GM13977 (cell line): ENCODE data around the gene RGS17.

Experiments used
- DNase-seq: peaks from one replicate; pipeline ENCODE4 v3.0.0; 2012; ENCODE audit warnings: low spot score
- CTCF ChIP-seq: IDR thresholded peaks from 2 replicates; pipeline ENCODE4 v1.5.1; 2012; ENCODE audit warnings: mild to moderate bottlenecking, control low read depth; ENCODE audit not compliant: insufficient read depth; ENCODE audit errors: extremely low read depth, missing control alignments
- in situ Hi-C: fragments of 300-500 bp; cut with MboI; formaldehyde crosslinking; loops from one replicate; pipeline ENCODE4 v1.12.0; 2022; ENCODE audit warnings: low sequenced_read_pairs, low pct_unique_long_range_greater_than_20kb, mixed read lengths, inconsistent platforms; ENCODE audit not compliant: unreplicated experiment

The RGS17 gene

GRCh38 chr6:153162172-153162571 is 31.1 kb upstream of the RGS17 start:
- no peak for DNase-seq
- in situ Hi-C loops, result no loop called here
- no peak for TF ChIP-seq CTCF

DNA sequence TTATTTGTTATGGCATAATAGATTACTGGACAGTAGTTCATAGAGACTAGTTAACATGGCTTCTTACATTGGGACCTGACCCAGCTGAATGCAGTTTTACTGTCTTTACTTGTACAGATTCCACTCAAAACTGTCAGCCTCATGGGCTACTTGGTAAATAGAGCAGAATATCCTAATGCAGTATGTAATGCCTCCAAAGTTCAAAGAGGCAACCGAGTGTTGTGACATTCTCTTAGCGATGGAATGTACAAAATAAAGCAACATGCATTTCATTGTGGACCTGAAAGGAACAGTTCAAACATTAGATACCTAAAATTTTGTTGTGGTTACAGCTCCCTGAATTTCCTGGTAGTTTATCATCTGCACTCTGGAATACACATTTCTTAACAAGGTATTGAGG is 29.1 kb upstream of the RGS17 start:
- no peak for TF ChIP-seq CTCF
- no peak for DNase-seq
- in situ Hi-C loops, result no loop called here

- TF ChIP-seq CTCF, result no peak
- in situ Hi-C loops, result no loop called here
Observed at GRCh38 chr6:153150752-153151440, 19.8 kb upstream of the RGS17 start.

GRCh38 chr6:153150371-153150751 is 19.3 kb upstream of the RGS17 start:
- in situ Hi-C loops, result no loop called here
- no peak for DNase-seq
- no peak for TF ChIP-seq CTCF

More at GRCh38 chr6:153150752-153151440, 19.8 kb upstream of the RGS17 start:
- DNase-seq, result no peak

DNA sequence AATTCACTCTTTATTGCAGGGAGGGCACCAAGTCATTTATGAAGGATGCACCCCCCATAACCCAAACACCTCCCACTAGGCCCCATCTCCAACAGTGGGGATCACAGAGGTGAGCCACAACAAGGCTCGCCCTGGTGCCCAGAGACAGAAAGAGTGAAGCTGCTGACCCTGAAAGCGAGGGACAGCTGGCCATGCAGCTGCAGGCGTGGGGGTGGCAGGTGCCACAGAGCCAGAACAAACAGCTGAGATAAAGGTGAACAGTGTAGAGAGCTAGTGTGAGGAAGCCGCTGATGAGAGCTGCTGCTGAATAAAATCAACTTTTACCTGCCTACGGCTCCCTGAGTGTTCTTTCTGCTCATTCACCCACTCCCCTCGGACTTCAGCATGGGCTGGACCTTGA is 18.8 kb upstream of the RGS17 start:
- DNase-seq, result no peak
- TF ChIP-seq CTCF, result no peak
- in situ Hi-C loops, result no loop called here

GRCh38 chr6:153146413-153146812 is 15.3 kb upstream of the RGS17 start:
- no peak for TF ChIP-seq CTCF
- no peak for DNase-seq
- in situ Hi-C loops, result no loop called here
